ENCODE results near the gene TYMP.

DNA sequence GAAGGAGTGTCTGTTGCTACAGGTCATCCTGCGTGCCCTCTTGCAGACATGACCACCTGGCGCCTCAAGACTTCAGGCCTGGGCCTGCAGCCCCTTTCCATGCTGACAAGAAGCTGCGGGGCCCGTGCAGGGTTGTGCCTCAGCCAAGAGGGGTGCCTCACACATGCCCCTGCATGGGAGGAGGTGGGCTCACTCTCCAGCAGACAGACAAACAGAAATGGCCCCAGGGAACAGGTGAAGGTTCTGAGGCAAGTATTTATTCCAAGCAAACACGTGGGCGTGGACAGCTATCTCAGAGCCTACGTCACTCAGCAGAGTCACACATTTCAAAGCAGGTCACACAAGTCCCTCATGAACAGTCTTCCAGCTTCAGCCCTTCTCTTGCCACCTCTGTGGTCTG lies 38.8 kb upstream of the TYMP start:
- TF ChIP-seq, protein P1, sequence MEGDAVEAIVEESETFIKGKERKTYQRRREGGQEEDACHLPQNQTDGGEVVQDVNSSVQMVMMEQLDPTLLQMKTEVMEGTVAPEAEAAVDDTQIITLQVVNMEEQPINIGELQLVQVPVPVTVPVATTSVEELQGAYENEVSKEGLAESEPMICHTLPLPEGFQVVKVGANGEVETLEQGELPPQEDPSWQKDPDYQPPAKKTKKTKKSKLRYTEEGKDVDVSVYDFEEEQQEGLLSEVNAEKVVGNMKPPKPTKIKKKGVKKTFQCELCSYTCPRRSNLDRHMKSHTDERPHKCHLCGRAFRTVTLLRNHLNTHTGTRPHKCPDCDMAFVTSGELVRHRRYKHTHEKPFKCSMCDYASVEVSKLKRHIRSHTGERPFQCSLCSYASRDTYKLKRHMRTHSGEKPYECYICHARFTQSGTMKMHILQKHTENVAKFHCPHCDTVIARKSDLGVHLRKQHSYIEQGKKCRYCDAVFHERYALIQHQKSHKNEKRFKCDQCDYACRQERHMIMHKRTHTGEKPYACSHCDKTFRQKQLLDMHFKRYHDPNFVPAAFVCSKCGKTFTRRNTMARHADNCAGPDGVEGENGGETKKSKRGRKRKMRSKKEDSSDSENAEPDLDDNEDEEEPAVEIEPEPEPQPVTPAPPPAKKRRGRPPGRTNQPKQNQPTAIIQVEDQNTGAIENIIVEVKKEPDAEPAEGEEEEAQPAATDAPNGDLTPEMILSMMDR (conservative IDR thresholded peaks at IDR 0.05; ENCODE audit: low read depth, low read length), result no peak
- TF ChIP-seq EZH2 (IDR thresholded peaks at IDR 0.05; ENCODE audit: low read length, unreplicated experiment), result no peak
